GM19438 (cell line): ENCODE results near the gene EVPL.
"Not testable (repeated sequence)": the region's sequence is repeated elsewhere in the genome, so short reads cannot be mapped to it uniquely, and the experiment has no call there.

ENCODE experiments used
- ATAC-seq: cut with Tn5 transposase; IDR thresholded peaks from one replicate; pipeline ENCODE4 v1.9.1; 2021; ENCODE audit warnings: low read depth; ENCODE audit not compliant: unreplicated experiment

EVPL gene

DNA sequence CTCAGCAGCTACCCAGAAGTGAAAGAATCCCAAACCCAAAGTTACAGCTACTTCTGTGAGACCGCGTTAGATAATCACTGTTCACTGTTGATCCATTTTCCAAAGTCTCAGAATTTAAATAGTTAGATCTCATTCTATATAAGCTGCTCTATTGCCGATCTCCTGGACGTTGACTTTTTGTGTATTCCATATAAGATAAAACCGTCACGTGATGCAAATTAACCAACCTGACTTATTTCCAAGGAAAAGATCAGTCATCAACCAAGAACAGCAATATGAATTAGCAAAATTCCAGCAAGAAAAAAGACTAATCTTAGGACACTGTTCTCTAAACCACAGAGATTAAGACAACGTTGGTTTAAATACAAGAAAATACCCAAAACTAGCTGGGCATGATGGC is 56.5 kb downstream of the EVPL start:
- ATAC-seq = no peak

DNA sequence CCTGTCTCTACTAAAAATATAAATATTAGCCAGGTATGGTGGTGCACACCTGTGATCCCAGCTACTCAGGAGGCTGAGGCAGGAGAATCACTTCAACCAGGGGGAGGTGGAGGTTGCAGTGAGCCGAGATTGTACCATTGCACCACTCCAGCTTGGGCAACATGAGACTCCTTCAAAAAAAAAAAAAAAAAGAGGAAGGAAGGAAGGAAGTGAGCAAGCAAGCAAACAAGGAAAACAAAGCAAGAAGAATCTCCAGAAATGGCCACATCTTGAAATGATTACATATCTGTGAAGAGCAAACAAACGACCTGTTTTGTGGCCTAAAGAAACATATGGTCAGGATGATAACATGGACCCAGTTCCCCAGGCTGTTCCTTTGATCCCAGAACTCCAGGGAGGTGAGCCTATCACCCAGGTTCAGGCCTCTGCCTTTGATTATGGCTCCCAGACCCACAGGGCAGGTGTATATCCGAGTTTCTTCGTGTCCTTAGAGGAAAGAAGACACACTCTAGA is 57.0 kb downstream of the EVPL start:
- no peak for ATAC-seq

- ATAC-seq = not testable (repeated sequence)
These were observed 58.1 kb downstream of the EVPL start for GRCh38 chr17:75969044-75969443.

DNA sequence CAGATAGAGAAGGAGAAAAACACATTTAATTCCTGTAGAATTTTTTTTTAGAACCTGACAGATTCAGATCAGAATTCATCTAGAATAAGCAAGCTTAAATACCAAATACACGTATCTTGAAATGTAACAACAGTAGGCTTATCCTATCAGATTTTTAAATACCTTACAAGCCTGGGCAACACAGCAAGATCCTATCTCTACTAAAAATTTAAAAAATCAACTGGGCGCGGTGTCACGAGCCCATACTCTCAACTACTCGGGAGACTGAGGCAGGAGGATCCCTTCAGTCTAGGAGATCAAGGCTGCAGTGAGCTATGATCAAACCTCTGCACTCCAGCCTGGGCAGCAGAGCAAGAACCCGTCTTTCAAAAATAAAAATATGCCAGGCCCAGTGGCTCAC is 61.6 kb downstream of the EVPL start:
- ATAC-seq = no peak

DNA sequence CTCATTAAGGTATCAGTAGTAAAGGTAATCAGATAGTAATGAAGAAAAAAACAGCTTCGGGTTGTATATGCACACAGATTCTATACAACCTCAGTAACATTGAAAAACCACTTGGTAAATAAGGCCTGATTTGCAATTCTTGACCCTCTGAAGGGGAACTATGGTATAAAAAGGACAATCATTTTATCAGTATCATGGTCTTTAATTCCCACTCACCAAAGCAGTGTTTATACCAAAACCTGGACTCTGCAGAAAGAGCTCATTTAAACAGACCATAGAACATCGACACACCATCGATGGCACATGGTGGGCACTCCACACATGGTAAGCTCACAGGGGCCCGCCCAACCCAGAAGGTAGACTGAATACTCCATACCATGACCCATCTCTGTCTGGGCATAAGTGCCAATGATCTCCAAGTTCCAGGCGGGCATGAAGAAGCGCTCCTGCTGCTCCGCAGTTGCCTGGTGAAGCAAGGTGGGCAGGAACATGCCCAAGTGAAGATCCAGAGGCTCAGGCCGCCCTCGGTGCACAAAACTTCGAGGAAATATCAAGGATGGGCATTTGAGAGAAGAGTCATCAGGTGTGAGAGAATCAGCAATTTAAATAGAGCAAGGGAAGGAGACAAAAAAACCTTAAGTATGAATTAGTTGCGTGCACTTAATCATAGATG is 67.1 kb downstream of the EVPL start:
- no peak for ATAC-seq

DNA sequence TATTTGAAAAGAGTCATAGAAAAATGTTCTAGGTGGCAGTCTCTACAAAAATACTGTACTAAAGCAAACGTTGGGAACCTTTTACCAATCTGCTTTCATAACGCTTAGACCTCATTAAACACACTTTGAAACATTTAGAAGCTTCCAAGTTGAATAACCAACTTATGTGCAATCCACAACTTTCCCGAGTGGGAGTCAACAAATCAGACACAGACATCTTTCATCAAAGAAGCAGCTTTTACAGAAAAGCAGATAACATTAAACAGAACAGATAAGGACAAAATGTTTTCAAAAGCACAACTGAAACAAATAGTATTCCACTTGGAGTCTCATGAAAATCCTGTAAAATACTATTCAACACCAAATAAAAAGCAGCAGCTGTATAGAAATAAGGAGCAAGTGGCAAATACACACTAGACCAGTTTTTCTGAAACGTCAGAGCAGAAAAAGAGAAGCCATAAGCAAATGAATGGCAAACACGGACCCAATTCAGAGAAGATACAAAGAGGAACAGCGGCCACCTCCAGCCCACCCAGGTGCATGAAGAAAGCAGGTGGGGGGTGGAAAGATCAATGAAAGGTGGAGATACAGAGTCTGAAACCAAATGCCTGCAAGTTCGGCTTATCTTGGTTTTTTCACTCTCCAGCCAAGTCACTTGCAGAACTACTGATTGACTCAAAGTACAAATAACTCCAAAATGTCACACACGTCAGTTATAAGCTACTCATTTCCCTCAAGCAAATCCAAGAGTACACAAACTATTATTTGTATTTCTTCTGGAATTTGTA is 67.9 kb downstream of the EVPL start:
- ATAC-seq = no peak
